CD14-positive monocyte (primary cell): ENCODE measurements around the gene TMEM132C. TPM values are rescaled to one million over a fixed set of nuclear protein-coding genes. Genes with fewer than 3 reads are reported as not detected.
A peak's percentile ranks its signal among the peaks of the same experiment; 100 is the strongest.

Experiments
- DNase-seq, 3 donors: peaks; one replicate each; pipeline ENCODE4 v3.0.0-alpha.2; 2011 to 2022
- H2AFZ ChIP-seq: 2 replicates; pipeline ENCODE4 v1.6.0; 2012; ENCODE audit warnings: mild to moderate bottlenecking, low read depth, low read length, inconsistent platforms; ENCODE audit not compliant: insufficient read depth, poor library complexity, severe bottlenecking
- H3K27ac ChIP-seq, 2 donors: 1 replicate in 1 of 2; 2 replicates in 1 of 2; pipeline ENCODE4 v1.5.1; 2012 to 2013; ENCODE audit warnings: low read length in 2 of 2, control low read depth in 1 of 2, inconsistent platforms in 1 of 2, low read depth in 1 of 2, mild to moderate bottlenecking in 1 of 2
- H3K27me3 ChIP-seq, 2 donors: one replicate each; pipeline versions ENCODE4 v1.6.0 to v1.6.1; 2011 to 2013; ENCODE audit warnings: low read length in 2 of 2; ENCODE audit not compliant: control insufficient read depth in 2 of 2, insufficient read depth in 2 of 2
- H3K36me3 ChIP-seq, 2 donors: replicated peaks in 1 of 2; 1 replicate in 1 of 2; 2 replicates in 1 of 2; pipeline versions ENCODE4 v1.5.1 to v1.6.1; 2012 to 2013; ENCODE audit warnings: low read length in 2 of 2, control low read depth in 1 of 2, inconsistent platforms in 1 of 2, mild to moderate bottlenecking in 1 of 2; ENCODE audit not compliant: insufficient read depth in 2 of 2, control insufficient read depth in 1 of 2
- H3K4me1 ChIP-seq, 2 donors: 1 replicate in 1 of 2; 2 replicates in 1 of 2; pipeline versions ENCODE4 v1.5.1 to v1.6.1; 2012 to 2013; ENCODE audit warnings: low read length in 2 of 2, control low read depth in 1 of 2, inconsistent platforms in 1 of 2, mild to moderate bottlenecking in 1 of 2, moderate library complexity in 1 of 2; ENCODE audit not compliant: insufficient read depth in 2 of 2, control insufficient read depth in 1 of 2
- H3K4me2 ChIP-seq: replicated peaks from 2 replicates; pipeline ENCODE3; 2012; ENCODE audit warnings: low read length, moderate library complexity, mild to moderate bottlenecking; ENCODE audit not compliant: poor library complexity, severe bottlenecking; ENCODE audit errors: extremely low read depth
- H3K4me3 ChIP-seq, 3 experiments: fragments of 200-600 bp in 1 of 3; sonication (generic) in 1 of 3; replicated peaks in 1 of 3; 1 replicate in 2 of 3; 2 replicates in 1 of 3; pipeline ENCODE4 v1.5.1; 2011 to 2013; ENCODE audit warnings: low read length in 3 of 3, mild to moderate bottlenecking in 3 of 3, control low read depth in 2 of 3, low read depth in 2 of 3, inconsistent platforms in 1 of 3, moderate library complexity in 1 of 3
- H3K79me2 ChIP-seq: 2 replicates; pipeline ENCODE4 v1.6.0; 2012; ENCODE audit warnings: mild to moderate bottlenecking, control low read depth, inconsistent platforms, low read length, moderate library complexity; ENCODE audit not compliant: insufficient read depth
- H3K9ac ChIP-seq: 2 replicates; pipeline ENCODE4 v1.6.0; 2017; ENCODE audit warnings: low read length, mild to moderate bottlenecking; ENCODE audit not compliant: insufficient read depth, poor library complexity, severe bottlenecking
- H3K9me3 ChIP-seq, 2 donors: replicated peaks in 1 of 2; 1 replicate in 1 of 2; 2 replicates in 1 of 2; pipeline versions ENCODE4 v1.5.1 to v1.6.1; 2012 to 2013; ENCODE audit warnings: low read length in 2 of 2, control low read depth in 1 of 2; ENCODE audit not compliant: control insufficient read depth in 1 of 2, insufficient read depth in 1 of 2
- H4K20me1 ChIP-seq: 2 replicates; pipeline ENCODE4 v1.6.0; 2012; ENCODE audit warnings: mild to moderate bottlenecking, low read length, control low read depth, moderate library complexity; ENCODE audit not compliant: insufficient read depth
- H3K27ac Mint-ChIP-seq, 7 donors: one replicate each; pipeline ENCODE4 v1.8.0; 2020; ENCODE audit warnings: mild to moderate bottlenecking in 7 of 7, mixed read lengths in 7 of 7, moderate library complexity in 6 of 7, inconsistent platforms in 2 of 7
- H3K27me3 Mint-ChIP-seq, 3 donors: one replicate each; pipeline ENCODE4 v1.8.0; 2021 to 2022; ENCODE audit warnings: low read depth in 3 of 3, mild to moderate bottlenecking in 3 of 3, mixed read lengths in 3 of 3, moderate library complexity in 3 of 3, inconsistent platforms in 1 of 3
- H3K36me3 Mint-ChIP-seq, 2 donors: one replicate each; pipeline ENCODE4 v1.8.0; 2020; ENCODE audit warnings: mixed read lengths in 2 of 2, inconsistent platforms in 1 of 2, mild to moderate bottlenecking in 1 of 2
- H3K4me1 Mint-ChIP-seq: one replicate; pipeline ENCODE4 v1.8.0; 2020; ENCODE audit warnings: mild to moderate bottlenecking, mixed read lengths
- H3K4me3 Mint-ChIP-seq, 2 donors: one replicate each; pipeline ENCODE4 v1.8.0; 2020; ENCODE audit warnings: mild to moderate bottlenecking in 2 of 2, mixed read lengths in 2 of 2, moderate library complexity in 1 of 2
- H3K9me3 Mint-ChIP-seq, 7 donors: one replicate each; pipeline ENCODE4 v1.8.0; 2020 to 2022; ENCODE audit warnings: mixed read lengths in 7 of 7, mild to moderate bottlenecking in 6 of 7, moderate library complexity in 6 of 7, inconsistent platforms in 2 of 7
- CTCF ChIP-seq: fragments of 200-600 bp; IDR thresholded peaks from one replicate; pipeline ENCODE4 v1.8.0; 2022; ENCODE audit warnings: antibody characterized with exemption, mild to moderate bottlenecking
- WGBS: methylation state at CpG from one replicate; pipeline ENCODE4 v1.1.5; 2013; ENCODE audit warnings: missing lambda C conversion rate; ENCODE audit not compliant: insufficient coverage; 5-methylcytosine and 5-hydroxymethylcytosine counted together
- intact Hi-C, 2 donors: fragments of 100-400 bp; cut with micrococcal nuclease; formaldehyde crosslinking; loops; one replicate each; pipeline versions ENCODE4 v1.15.0 to v1.15.1; 2023
- polyA plus RNA-seq, 3 donors: library from polyadenylated mRNA; depleted of rRNA in 1 of 3; unstranded in 2 of 3; stranded (reverse) in 1 of 3; fragments of 300-500 nt in 2 of 3; fragments of >200 nt in 1 of 3; fragmentation: Illumina TruSeq in 2 of 3; gene quantifications; 1 replicate in 2 of 3; 2 replicates in 1 of 3; pipeline ENCODE4 v1.2.3, GENCODE V29; 2012 to 2021

TMEM132C gene
- polyA plus RNA-seq, 3 donors: not detected

GRCh38 chr12:128267651-128268378 lies 845 bp downstream of the TMEM132C start:
- no peaks in the 10 kb centered on the region for H3K4me1 Mint-ChIP-seq
- Histone ChIP-seq H4K20me1 (no peaks in the 10 kb centered on the region), H3K4me1 (no peaks in the 10 kb centered on the region), H3K36me3 (no peaks in the 10 kb centered on the region), H3K79me2 (no peaks in the 10 kb centered on the region), H3K27me3 (peaks cover 30 to 50% of the 10 kb centered on the region in 2 donors), H3K9ac (no peak overlapping the region), H3K4me2 (no peak overlapping the region), H3K4me3 (no peak overlapping the region), H3K9me3 (peaks cover 0 to 10% of the 10 kb centered on the region in 2 donors), H2AFZ (no peak overlapping the region), H3K27ac (no peak overlapping the region)
- intact Hi-C loops: no loop called here
- DNase-seq: no peak
- H3K27me3 Mint-ChIP-seq: peaks cover 44 to 59% (median 54%) of the 10 kb centered on the region in 3 donors
- no peak overlapping the region for H3K27ac Mint-ChIP-seq
- H3K4me3 Mint-ChIP-seq: peak overlapping the region in 1 of 2 donors; percentile 62
- TF ChIP-seq CTCF: no peak
- peaks cover 0 to 2% of the 10 kb centered on the region in 2 donors for H3K36me3 Mint-ChIP-seq
- peaks cover 0 to 16% (median 9%) of the 10 kb centered on the region in 7 donors for H3K9me3 Mint-ChIP-seq
- WGBS: 4% methylated on average over 45 of the region's 51 CpGs

- no peak for DNase-seq
- Histone ChIP-seq H3K4me1 (no peaks in the 10 kb centered on the region), H3K4me3 (no peak overlapping the region), H3K9me3 (peaks cover 0 to 10% of the 10 kb centered on the region in 2 donors), H3K79me2 (no peaks in the 10 kb centered on the region), H3K27me3 (peaks cover 30 to 50% of the 10 kb centered on the region in 2 donors), H2AFZ (no peak overlapping the region), H3K27ac (no peak overlapping the region), H3K36me3 (no peaks in the 10 kb centered on the region), H3K9ac (no peak overlapping the region), H3K4me2 (no peak overlapping the region), H4K20me1 (no peaks in the 10 kb centered on the region)
- TF ChIP-seq CTCF: no peak
- Mint-ChIP-seq H3K36me3 (peaks cover 0 to 2% of the 10 kb centered on the region in 2 donors), H3K4me1 (no peaks in the 10 kb centered on the region), H3K4me3 (peak overlapping the region in 1 of 2 donors; percentile 62), H3K27me3 (peaks cover 44 to 59% (median 51%) of the 10 kb centered on the region in 3 donors), H3K27ac (no peak overlapping the region), H3K9me3 (peaks cover 0 to 16% (median 9%) of the 10 kb centered on the region in 7 donors)
- intact Hi-C loops: no loop called here
- WGBS: 1% methylated on average over 19 of the region's 32 CpGs
Measured at GRCh38 chr12:128268379-128268995, 1.5 kb downstream of the TMEM132C start.
